Sigmoid colon (tissue), 7 donors: Measurements from ENCODE around the gene NR1I2. TPM values are rescaled to one million over a fixed set of nuclear protein-coding genes. Genes with fewer than 3 reads are reported as not detected.

Experiments used
- DNase-seq: peaks from one replicate; pipeline ENCODE4 v3.0.0-alpha.2; 2019
- H3K27ac ChIP-seq, 4 donors: fragments of 200-600 bp; sonication (generic); one replicate each; pipeline ENCODE4 v1.5.1; 2016 to 2019; ENCODE audit warnings: mild to moderate bottlenecking in 1 of 4
- H3K27me3 ChIP-seq, 3 donors: fragments of 200-600 bp; sonication (generic); one replicate each; pipeline ENCODE4 v1.5.1; 2019; ENCODE audit warnings: mild to moderate bottlenecking in 1 of 3
- H3K36me3 ChIP-seq, 4 donors: fragments of 200-600 bp; sonication (generic); one replicate each; pipeline ENCODE4 v1.5.1; 2016 to 2019
- H3K4me1 ChIP-seq, 4 donors: fragments of 200-600 bp; sonication (generic); one replicate each; pipeline ENCODE4 v1.5.1; 2017 to 2019
- H3K4me3 ChIP-seq, 4 donors: fragments of 200-600 bp; sonication (generic); one replicate each; pipeline ENCODE4 v1.5.1; 2017 to 2019; ENCODE audit warnings: mild to moderate bottlenecking in 2 of 4, moderate library complexity in 1 of 4
- H3K9me3 ChIP-seq, 4 donors: fragments of 200-600 bp in 3 of 4; sonication (generic) in 3 of 4; one replicate each; pipeline versions ENCODE4 v1.5.1 to v1.6.1; 2013 to 2019
- EP300 ChIP-seq, 4 donors: sonication (generic); formaldehyde crosslinking; IDR thresholded peaks; one replicate each; pipeline ENCODE4 v1.6.1; 2017; ENCODE audit warnings: antibody characterized with exemption in 4 of 4
- POLR2A ChIP-seq, 2 donors: fragments of 450-650 bp; IDR thresholded peaks; one replicate each; pipeline ENCODE4 v1.6.1; 2016; ENCODE audit warnings: antibody characterized with exemption in 2 of 2, mild to moderate bottlenecking in 2 of 2, moderate library complexity in 2 of 2
- POLR2AphosphoS5 ChIP-seq, 4 donors: sonication (generic); formaldehyde crosslinking; IDR thresholded peaks; one replicate each; pipeline ENCODE4 v1.6.1; 2017; ENCODE audit warnings: antibody characterized with exemption in 4 of 4
- WGBS, 2 donors: extraction: QIAGEN DNeasy Blood & Tissue Kit; methylation state at CpG; one replicate each; pipeline ENCODE4 v1.1.7; 2013; 5-methylcytosine and 5-hydroxymethylcytosine counted together
- intact Hi-C: fragments of 100-400 bp; cut with DNase I; formaldehyde crosslinking; loops from one replicate; pipeline ENCODE4 v1.15.1; 2023
- polyA plus RNA-seq, 3 donors: library from polyadenylated mRNA; stranded (reverse); fragments of 200-250 nt; gene quantifications; one replicate each; pipeline ENCODE4 v1.2.3, GENCODE V29; 2013
- total RNA-seq, 4 donors: library from RNA; depleted of rRNA; stranded (reverse); fragments of >200 nt; gene quantifications; one replicate each; pipeline ENCODE4 v1.1.0, GENCODE V29; 2016
- TF ChIP-seq, protein P1 (sequence below), 4 experiments: fragments of 450-650 bp in 3 of 4; fragments of 200-600 bp in 1 of 4; IDR thresholded peaks; one replicate each; pipeline ENCODE4 v1.5.1; 2016 to 2019; ENCODE audit warnings: antibody characterized with exemption in 4 of 4, mild to moderate bottlenecking in 3 of 4, moderate library complexity in 2 of 4
- donor health status: healthy with polysubstance abuse.
- donor health status: Bipolar disorder and iron deficiency.
- donor health status: healthy.

The NR1I2 gene
- total and polyA plus RNA-seq, 7 donors, result 0.54 to 50.6 (median 33.6) TPM; not detected in 2

DNA sequence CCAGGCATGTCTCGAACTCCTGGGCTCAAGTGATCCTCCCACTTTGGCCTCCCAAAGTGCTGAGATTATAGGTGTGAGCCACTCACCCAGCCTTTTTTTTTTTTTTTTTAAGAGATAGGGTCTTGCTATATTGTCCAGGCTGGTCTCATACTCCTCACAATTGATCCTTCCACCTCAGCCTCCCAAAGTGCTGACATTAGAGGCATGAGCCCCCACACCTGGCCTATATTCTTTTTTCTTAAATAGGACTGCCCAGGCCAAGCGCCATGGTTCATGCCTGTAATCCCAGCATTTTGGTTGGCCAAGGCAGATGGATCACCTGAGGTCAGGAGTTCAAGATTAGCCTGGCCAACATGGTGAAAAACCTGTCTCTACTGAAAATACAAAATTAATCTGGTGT is 12.5 kb downstream of the NR1I2 start:
- Histone ChIP-seq H3K27me3 (no peaks in the 10 kb centered on the region), H3K9me3 (no peaks in the 10 kb centered on the region), H3K4me1 (no peaks in the 10 kb centered on the region), H3K4me3 (no peak overlapping the region), H3K27ac (no peak overlapping the region), H3K36me3 (no peaks in the 10 kb centered on the region)
- no peak for DNase-seq
- TF ChIP-seq POLR2AphosphoS5 (IDR thresholded peaks at IDR 0.05), result no peak
- no peak for TF ChIP-seq EP300 (IDR thresholded peaks at IDR 0.05)
- TF ChIP-seq POLR2A (IDR thresholded peaks at IDR 0.05), result no peak
- TF ChIP-seq, protein P1, sequence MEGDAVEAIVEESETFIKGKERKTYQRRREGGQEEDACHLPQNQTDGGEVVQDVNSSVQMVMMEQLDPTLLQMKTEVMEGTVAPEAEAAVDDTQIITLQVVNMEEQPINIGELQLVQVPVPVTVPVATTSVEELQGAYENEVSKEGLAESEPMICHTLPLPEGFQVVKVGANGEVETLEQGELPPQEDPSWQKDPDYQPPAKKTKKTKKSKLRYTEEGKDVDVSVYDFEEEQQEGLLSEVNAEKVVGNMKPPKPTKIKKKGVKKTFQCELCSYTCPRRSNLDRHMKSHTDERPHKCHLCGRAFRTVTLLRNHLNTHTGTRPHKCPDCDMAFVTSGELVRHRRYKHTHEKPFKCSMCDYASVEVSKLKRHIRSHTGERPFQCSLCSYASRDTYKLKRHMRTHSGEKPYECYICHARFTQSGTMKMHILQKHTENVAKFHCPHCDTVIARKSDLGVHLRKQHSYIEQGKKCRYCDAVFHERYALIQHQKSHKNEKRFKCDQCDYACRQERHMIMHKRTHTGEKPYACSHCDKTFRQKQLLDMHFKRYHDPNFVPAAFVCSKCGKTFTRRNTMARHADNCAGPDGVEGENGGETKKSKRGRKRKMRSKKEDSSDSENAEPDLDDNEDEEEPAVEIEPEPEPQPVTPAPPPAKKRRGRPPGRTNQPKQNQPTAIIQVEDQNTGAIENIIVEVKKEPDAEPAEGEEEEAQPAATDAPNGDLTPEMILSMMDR (IDR thresholded peaks at IDR 0.05), result no peak
- intact Hi-C loops, result no loop called here
- WGBS, 2 donors, result 94 to 98% methylated on average over 2 of the region's 2 CpGs

DNA sequence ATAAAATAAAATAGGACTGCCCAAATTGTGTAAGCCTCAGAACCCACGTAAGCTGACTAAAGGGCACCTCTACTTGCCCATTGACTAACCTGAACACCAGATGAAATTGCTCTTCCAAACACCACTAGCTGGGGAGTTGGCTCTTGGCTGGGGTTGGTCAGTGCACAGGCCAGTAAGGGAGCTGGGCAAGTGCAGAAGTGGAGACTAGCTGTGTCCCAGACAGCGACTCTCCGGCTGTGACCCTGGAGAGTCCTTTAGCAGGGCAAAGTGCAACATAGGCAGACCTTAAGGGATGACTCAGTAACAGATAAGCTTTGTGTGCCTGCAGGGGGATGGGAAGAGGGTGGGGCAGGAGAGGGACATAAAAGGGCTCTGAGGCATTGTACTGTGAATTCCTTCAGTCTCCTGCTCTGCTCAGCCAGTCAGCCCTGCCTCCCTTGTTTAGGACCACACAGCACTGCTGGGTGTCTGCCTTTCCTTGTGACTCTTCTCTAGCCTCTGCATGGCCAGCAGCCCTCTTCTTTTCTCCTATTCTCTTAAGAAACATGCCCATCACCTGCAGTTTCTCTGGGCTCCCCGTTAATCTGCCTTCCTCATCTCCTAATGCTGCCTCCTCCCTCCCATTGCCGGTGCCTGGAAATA is 13.2 kb downstream of the NR1I2 start:
- WGBS, 2 donors, result 30 to 63% methylated on average over 5 of the region's 5 CpGs
- no peak for DNase-seq
- TF ChIP-seq, protein P1 (IDR thresholded peaks at IDR 0.05), result no peak
- no peak for TF ChIP-seq EP300 (IDR thresholded peaks at IDR 0.05)
- no peak for TF ChIP-seq POLR2AphosphoS5 (IDR thresholded peaks at IDR 0.05)
- no peak for TF ChIP-seq POLR2A (IDR thresholded peaks at IDR 0.05)
- Histone ChIP-seq H3K4me1 (no peaks in the 10 kb centered on the region), H3K27ac (no peak overlapping the region), H3K27me3 (no peaks in the 10 kb centered on the region), H3K9me3 (no peaks in the 10 kb centered on the region), H3K36me3 (no peaks in the 10 kb centered on the region), H3K4me3 (no peak overlapping the region)
- intact Hi-C loops, result no loop called here

DNA sequence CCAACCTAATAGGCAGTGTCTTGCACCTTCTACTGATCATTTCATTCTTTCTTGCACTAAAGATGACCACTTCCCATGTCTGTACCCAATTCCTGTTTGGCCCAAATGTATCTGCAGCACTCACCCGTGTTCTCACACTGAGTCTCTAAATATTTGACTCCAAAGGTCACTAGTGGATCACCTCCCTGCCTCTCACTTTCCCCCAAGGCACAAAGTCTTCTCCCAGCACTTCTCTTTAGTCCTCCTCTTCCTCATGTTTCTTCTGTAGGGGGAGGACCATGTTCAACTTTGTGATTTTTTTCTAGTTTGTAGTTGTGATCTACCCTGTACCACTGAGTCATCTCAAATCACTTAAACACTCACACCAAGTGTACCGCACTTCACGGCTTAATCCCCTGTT is 13.9 kb downstream of the NR1I2 start:
- Histone ChIP-seq H3K4me1 (no peaks in the 10 kb centered on the region), H3K27ac (no peak overlapping the region), H3K4me3 (no peak overlapping the region), H3K9me3 (no peaks in the 10 kb centered on the region), H3K27me3 (no peaks in the 10 kb centered on the region), H3K36me3 (no peaks in the 10 kb centered on the region)
- no peak for DNase-seq
- WGBS, 2 donors, result 68 to 79% methylated on average over 3 of the region's 3 CpGs
- TF ChIP-seq EP300 (IDR thresholded peaks at IDR 0.05) (no peak), POLR2AphosphoS5 (IDR thresholded peaks at IDR 0.05) (no peak), POLR2A (IDR thresholded peaks at IDR 0.05) (no peak)
- TF ChIP-seq, protein P1 (IDR thresholded peaks at IDR 0.05), result no peak
- intact Hi-C loops, result no loop called here

DNA sequence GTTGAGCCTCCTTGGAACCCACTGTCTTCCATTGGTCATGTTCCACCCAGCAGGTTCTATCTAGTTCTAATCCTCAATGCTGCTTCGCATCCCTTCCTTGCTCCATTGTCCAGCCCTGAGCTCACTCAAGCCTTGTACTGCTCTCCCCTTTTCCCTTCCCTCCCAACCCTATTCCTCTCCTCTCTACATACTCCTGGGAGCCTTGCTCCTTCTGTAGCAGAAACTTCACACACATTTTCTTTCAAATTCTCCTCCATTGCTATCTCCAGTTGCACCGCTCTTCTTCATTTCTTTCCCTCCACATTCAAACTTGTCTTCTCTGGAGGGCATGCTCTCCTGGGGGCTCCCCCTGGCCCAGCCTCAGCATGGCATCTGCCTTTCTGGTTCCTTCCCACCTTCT is 14.5 kb downstream of the NR1I2 start:
- Histone ChIP-seq H3K4me1 (no peaks in the 10 kb centered on the region), H3K4me3 (no peak overlapping the region), H3K27me3 (no peaks in the 10 kb centered on the region), H3K36me3 (no peaks in the 10 kb centered on the region), H3K9me3 (no peaks in the 10 kb centered on the region), H3K27ac (no peak overlapping the region)
- TF ChIP-seq EP300 (IDR thresholded peaks at IDR 0.05) (no peak), POLR2AphosphoS5 (IDR thresholded peaks at IDR 0.05) (no peak), POLR2A (IDR thresholded peaks at IDR 0.05) (no peak)
- TF ChIP-seq, protein P1 (IDR thresholded peaks at IDR 0.05), result no peak
- 98 to 100% methylated on average over 2 of the region's 2 CpGs for WGBS, 2 donors
- intact Hi-C loops, result no loop called here
- DNase-seq, result no peak

DNA sequence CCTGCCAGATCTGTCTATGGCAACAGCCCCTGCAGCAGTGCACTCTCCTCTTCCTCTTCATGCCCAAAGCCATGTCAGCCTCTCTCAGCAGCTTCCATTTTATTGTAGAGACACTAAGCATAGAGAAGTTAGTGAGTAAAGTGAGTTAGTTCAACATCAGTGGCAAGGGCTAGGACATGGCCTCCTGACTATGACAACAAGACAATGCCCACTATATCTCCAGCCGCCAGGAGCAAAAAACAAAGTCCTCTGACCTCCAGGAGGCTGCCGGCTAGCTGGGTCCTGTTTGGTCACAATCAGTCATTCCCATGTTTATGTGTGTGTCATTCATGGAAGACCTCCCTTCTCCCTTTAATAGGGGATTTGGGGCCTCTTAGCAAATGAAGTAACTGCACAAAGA is 14.9 kb downstream of the NR1I2 start:
- no peak for DNase-seq
- intact Hi-C loops, result no loop called here
- Histone ChIP-seq H3K36me3 (no peaks in the 10 kb centered on the region), H3K27ac (no peak overlapping the region), H3K4me3 (no peak overlapping the region), H3K9me3 (no peaks in the 10 kb centered on the region), H3K4me1 (no peaks in the 10 kb centered on the region), H3K27me3 (no peaks in the 10 kb centered on the region)
- 94 to 95% methylated on average over 2 of the region's 2 CpGs for WGBS, 2 donors
- TF ChIP-seq POLR2A (IDR thresholded peaks at IDR 0.05) (no peak), POLR2AphosphoS5 (IDR thresholded peaks at IDR 0.05) (no peak), EP300 (IDR thresholded peaks at IDR 0.05) (no peak)
- TF ChIP-seq, protein P1 (IDR thresholded peaks at IDR 0.05), result no peak
